Endothelial cell of umbilical vein (primary cell): ENCODE data around the gene ITSN2. TPM values are rescaled to one million over a fixed set of nuclear protein-coding genes. Genes with fewer than 3 reads are reported as not detected.

ENCODE experiments used
- BruUV-seq: library from RNA; stranded (reverse); fragments of 400-500 nt; replicated peaks from 2 replicates; lab custom pipeline; 2021; lab: Mats Ljungman, UMichigan
- CTCF ChIA-PET: fragments of 300-600, 350-600 bp; sonication (Branson Sonifier 250); formaldehyde crosslinking; loops from one replicate; lab custom pipeline; 2021; ENCODE audit warnings: antibody characterized with exemption, inconsistent platforms; lab: Charles Lee
- POLR2A ChIA-PET: fragments of 300-600, 350-600 bp; sonication (Branson Sonifier 250); formaldehyde crosslinking; loops from one replicate; lab custom pipeline; 2021; ENCODE audit warnings: antibody characterized with exemption, inconsistent platforms; lab: Charles Lee
- DNase-seq: peaks from one replicate; pipeline ENCODE4 v3.0.0-alpha.2; 2011; ENCODE audit warnings: low read depth, low spot score
- FAIRE-seq: peaks from 2 replicates; lab custom pipeline; 2011; peaks lifted over from hg19 to GRCh38; lab: Jason Lieb, UNC
- H2AFZ ChIP-seq: 2 replicates; pipeline ENCODE4 v1.6.0; 2012; ENCODE audit warnings: low read depth, low read length, control low read depth, inconsistent platforms
- H3K27ac ChIP-seq: 2 replicates; pipeline ENCODE4 v1.5.1; 2011; ENCODE audit warnings: low read depth, mild to moderate bottlenecking, control low read depth, low read length, moderate library complexity; ENCODE audit not compliant: insufficient read depth
- H3K27me3 ChIP-seq, 2 experiments: 2 replicates each; pipeline versions ENCODE4 v1.6.0 to v1.6.1; 2011; ENCODE audit warnings: low read length in 2 of 2, mixed read lengths in 1 of 2; ENCODE audit not compliant: control insufficient read depth in 2 of 2, insufficient read depth in 2 of 2
- H3K36me3 ChIP-seq, 2 experiments: 2 replicates in 1 of 2; 3 replicates in 1 of 2; pipeline ENCODE4 v1.5.1; 2011; ENCODE audit warnings: low read length in 2 of 2, mild to moderate bottlenecking in 1 of 2, moderate library complexity in 1 of 2; ENCODE audit not compliant: control insufficient read depth in 2 of 2, insufficient read depth in 2 of 2; ENCODE audit errors: extremely low read depth in 1 of 2
- H3K4me1 ChIP-seq: 3 replicates; pipeline ENCODE4 v1.5.1; 2011; ENCODE audit warnings: mild to moderate bottlenecking, low read length; ENCODE audit not compliant: control insufficient read depth, insufficient read depth; ENCODE audit errors: extremely low read depth
- H3K4me2 ChIP-seq: 2 replicates; pipeline ENCODE4 v1.6.1; 2011; ENCODE audit warnings: low read length, control low read depth, mixed read lengths; ENCODE audit not compliant: insufficient read depth
- H3K4me3 ChIP-seq, 3 experiments: fragments of 200-600 bp in 1 of 3; sonication (generic), shearing (Covaris generic) in 1 of 3; replicated peaks in 1 of 3; 2 replicates each; pipeline ENCODE4 v1.5.1; 2011 to 2016; ENCODE audit warnings: control low read depth in 3 of 3, low read length in 3 of 3, mild to moderate bottlenecking in 2 of 3, inconsistent platforms in 1 of 3, low read depth in 1 of 3, moderate library complexity in 1 of 3; ENCODE audit not compliant: insufficient read depth in 1 of 3
- H3K79me2 ChIP-seq: 2 replicates; pipeline ENCODE4 v1.6.0; 2012; ENCODE audit warnings: low read length, inconsistent platforms; ENCODE audit not compliant: control insufficient read depth, insufficient read depth
- H3K9ac ChIP-seq: replicated peaks from 2 replicates; pipeline ENCODE3; 2011; ENCODE audit warnings: low read length, control low read depth; ENCODE audit not compliant: insufficient read depth; ENCODE audit errors: extremely low read depth
- H3K9me1 ChIP-seq: replicated peaks from 3 replicates; pipeline ENCODE4 v1.6.0; 2011; ENCODE audit warnings: mild to moderate bottlenecking, low read length; ENCODE audit not compliant: control insufficient read depth, insufficient read depth; ENCODE audit errors: extremely low read depth
- H3K9me3 ChIP-seq: replicated peaks from 2 replicates; pipeline ENCODE4 v1.5.1; 2012; ENCODE audit warnings: low read length, inconsistent platforms; ENCODE audit not compliant: control insufficient read depth, insufficient read depth
- H4K20me1 ChIP-seq: replicated peaks from 2 replicates; pipeline ENCODE3; 2011; ENCODE audit warnings: mild to moderate bottlenecking, low read length; ENCODE audit not compliant: control insufficient read depth, insufficient read depth; ENCODE audit errors: extremely low read depth
- CTCF ChIP-seq, 2 donors: IDR thresholded peaks; 1 replicate in 1 of 2; 2 replicates in 1 of 2; pipeline ENCODE4 v1.5.1; 2011; ENCODE audit warnings: low read length in 2 of 2, mild to moderate bottlenecking in 2 of 2, moderate library complexity in 2 of 2, control low read depth in 1 of 2, inconsistent platforms in 1 of 2, low read depth in 1 of 2; ENCODE audit not compliant: insufficient read depth in 1 of 2; ENCODE audit errors: extremely low read depth in 1 of 2
- EZH2 ChIP-seq: IDR thresholded peaks from 2 replicates; pipeline ENCODE4 v1.6.1; 2012; ENCODE audit warnings: borderline replicate concordance, low read depth, mild to moderate bottlenecking, moderate library complexity, low read length, inconsistent platforms; ENCODE audit not compliant: severe bottlenecking
- FOS ChIP-seq: IDR thresholded peaks from 2 replicates; pipeline ENCODE4 v1.6.1; 2011; ENCODE audit warnings: mild to moderate bottlenecking, low read length, moderate library complexity, borderline replicate concordance; ENCODE audit not compliant: insufficient read depth
- GATA2 ChIP-seq: IDR thresholded peaks from 2 replicates; pipeline ENCODE4 v1.7.0; 2011; ENCODE audit warnings: low read depth, mild to moderate bottlenecking, moderate library complexity, mixed read lengths, low read length; ENCODE audit not compliant: insufficient read length, insufficient read depth
- JUN ChIP-seq: IDR thresholded peaks from 2 replicates; pipeline ENCODE4 v1.6.1; 2011; ENCODE audit warnings: borderline replicate concordance, low read depth; ENCODE audit not compliant: insufficient read length, insufficient read depth
- MAX ChIP-seq: IDR thresholded peaks from 2 replicates; pipeline ENCODE4 v1.6.1; 2011; ENCODE audit not compliant: insufficient read depth, insufficient read length
- MYC ChIP-seq: IDR thresholded peaks from one replicate; pipeline ENCODE4 v1.6.1; 2011; ENCODE audit warnings: mild to moderate bottlenecking, low read depth, low read length
- POLR2A ChIP-seq: IDR thresholded peaks from 2 replicates; pipeline ENCODE4 v1.6.1; 2012; ENCODE audit warnings: low read depth, mild to moderate bottlenecking, control low read depth, low read length
- POLR2AphosphoS5 ChIP-seq: IDR thresholded peaks from 2 replicates; pipeline ENCODE4 v1.6.1; 2012; ENCODE audit warnings: low read depth, mild to moderate bottlenecking, control low read depth, low read length, moderate library complexity; ENCODE audit not compliant: insufficient read depth
- dilution Hi-C: fragments of 300-500 bp; cut with MboI; formaldehyde crosslinking; loops from one replicate; pipeline ENCODE4 v1.15.0; 2019; ENCODE audit warnings: low sequenced_read_pairs; ENCODE audit not compliant: extremely low pct_ligation_motif_present
- intact Hi-C: fragments of 100-400 bp; cut with micrococcal nuclease; formaldehyde crosslinking; loops from one replicate; pipeline ENCODE4 v1.10.0; 2022
- polyA plus RNA-seq, 4 experiments: library from polyadenylated mRNA; depleted of rRNA in 3 of 4; stranded (reverse) in 3 of 4; unstranded in 1 of 4; fragments of >200 nt; gene quantifications; 2 replicates each; pipeline versions ENCODE4 v1.2.1 to v1.2.3, GENCODE V29; 2011 to 2012; ENCODE audit warnings: missing spikeins in 1 of 4
- total RNA-seq: library from RNA; stranded (reverse); gene quantifications from 2 replicates; pipeline ENCODE4 v1.2.3, GENCODE V29; 2021

The ITSN2 gene
- total and polyA plus RNA-seq, 2 donors (not counting 3 experiments of a cell fraction or from before 2014, with no cell fraction given), result 30.5 to 56.8 TPM

GRCh38 chr2:24245986-24246776, 114.2 kb downstream of the ITSN2 start:
- no peaks in the 10 kb centered on the region for H3K9me1 ChIP-seq
- TF ChIP-seq JUN, result no peak
- TF ChIP-seq POLR2A, result no peak
- TF ChIP-seq GATA2, result no peak
- TF ChIP-seq MAX, result no peak
- no peak for TF ChIP-seq FOS
- TF ChIP-seq MYC, result no peak
- no peak for TF ChIP-seq POLR2AphosphoS5
- peaks cover 8 to 13% of the 10 kb centered on the region in 2 experiments for H3K36me3 ChIP-seq
- no peaks in the 10 kb centered on the region for H3K79me2 ChIP-seq
- H3K27ac ChIP-seq, result no peak overlapping the region
- FAIRE-seq (no peak), DNase-seq (no peak)
- no peak overlapping the region for H2AFZ ChIP-seq
- H3K9me3 ChIP-seq, result no peaks in the 10 kb centered on the region
- no peak overlapping the region for H3K4me2 ChIP-seq
- dilution Hi-C loops (no loop called here), intact Hi-C loops (loop anchor here (5.0 kb wide), 1 partner anchor 111 kb away; no protein-coding TSS in a partner anchor)
- ChIA-PET POLR2A (no interaction called here), CTCF (interaction anchor here (0.8 to 1.7 kb wide), 3 partner anchors 8 to 19 kb away, joined by 3 to 6 read pairs (median 3); no protein-coding TSS in a partner anchor)
- no peak overlapping the region for H3K9ac ChIP-seq
- no TSS peak for BruUV-seq
- no peaks in the 10 kb centered on the region for H4K20me1 ChIP-seq
- H3K4me1 ChIP-seq, result no peaks in the 10 kb centered on the region
- no peak overlapping the region for H3K4me3 ChIP-seq
- H3K27me3 ChIP-seq, result no peaks in the 10 kb centered on the region

GRCh38 chr2:24241528-24241927, 118.8 kb downstream of the ITSN2 start:
- no TSS peak for BruUV-seq
- Histone ChIP-seq H3K4me3 (no peak overlapping the region), H3K79me2 (no peaks in the 10 kb centered on the region), H3K9me3 (no peaks in the 10 kb centered on the region), H2AFZ (no peak overlapping the region), H4K20me1 (no peaks in the 10 kb centered on the region), H3K9me1 (no peaks in the 10 kb centered on the region), H3K4me1 (no peaks in the 10 kb centered on the region), H3K27ac (no peak overlapping the region), H3K27me3 (no peaks in the 10 kb centered on the region), H3K9ac (no peak overlapping the region), H3K36me3 (peaks cover 4 to 7% of the 10 kb centered on the region in 2 experiments), H3K4me2 (no peak overlapping the region)
- TF ChIP-seq GATA2, result no peak
- TF ChIP-seq CTCF (IDR thresholded peaks at IDR 0.05; ENCODE audit: extremely low read depth in 1 of 2, insufficient read depth in 1 of 2, low read depth in 1 of 2, low read length in 2 of 2), result no peak
- TF ChIP-seq MYC, result no peak
- no peak for TF ChIP-seq MAX
- no peak for TF ChIP-seq POLR2AphosphoS5
- TF ChIP-seq JUN, result no peak
- no peak for TF ChIP-seq POLR2A
- TF ChIP-seq EZH2, result no peak
- TF ChIP-seq FOS, result no peak
- CTCF ChIA-PET, result interaction anchor here (1.2 to 1.7 kb wide), 3 partner anchors 17 to 143 kb away, joined by 3 read pairs; no protein-coding TSS in a partner anchor
- DNase-seq (no peak), FAIRE-seq (no peak)
- POLR2A ChIA-PET, result no interaction called here
- intact Hi-C loops (no loop called here), dilution Hi-C loops (no loop called here)
